Stimulated activated CD4-positive, alpha-beta T cell treated with anti-CD3 and anti-CD28 coated beads, Interleukin-15, amount 100 ng/mL, for 24 hours (primary cell): Measurements from ENCODE around the gene ZDHHC11.
"Not testable (repeated sequence)": the region's sequence is repeated elsewhere in the genome, so short reads cannot be mapped to it uniquely, and the experiment has no call there.

Experiments
- DNase-seq: peaks from one replicate; pipeline ENCODE4 v3.0.0-alpha.2; 2020

The ZDHHC11 gene

GRCh38 chr5:843371-843770 lies 7.4 kb downstream of the ZDHHC11 start:
- DNase-seq: not testable (repeated sequence)

DNA sequence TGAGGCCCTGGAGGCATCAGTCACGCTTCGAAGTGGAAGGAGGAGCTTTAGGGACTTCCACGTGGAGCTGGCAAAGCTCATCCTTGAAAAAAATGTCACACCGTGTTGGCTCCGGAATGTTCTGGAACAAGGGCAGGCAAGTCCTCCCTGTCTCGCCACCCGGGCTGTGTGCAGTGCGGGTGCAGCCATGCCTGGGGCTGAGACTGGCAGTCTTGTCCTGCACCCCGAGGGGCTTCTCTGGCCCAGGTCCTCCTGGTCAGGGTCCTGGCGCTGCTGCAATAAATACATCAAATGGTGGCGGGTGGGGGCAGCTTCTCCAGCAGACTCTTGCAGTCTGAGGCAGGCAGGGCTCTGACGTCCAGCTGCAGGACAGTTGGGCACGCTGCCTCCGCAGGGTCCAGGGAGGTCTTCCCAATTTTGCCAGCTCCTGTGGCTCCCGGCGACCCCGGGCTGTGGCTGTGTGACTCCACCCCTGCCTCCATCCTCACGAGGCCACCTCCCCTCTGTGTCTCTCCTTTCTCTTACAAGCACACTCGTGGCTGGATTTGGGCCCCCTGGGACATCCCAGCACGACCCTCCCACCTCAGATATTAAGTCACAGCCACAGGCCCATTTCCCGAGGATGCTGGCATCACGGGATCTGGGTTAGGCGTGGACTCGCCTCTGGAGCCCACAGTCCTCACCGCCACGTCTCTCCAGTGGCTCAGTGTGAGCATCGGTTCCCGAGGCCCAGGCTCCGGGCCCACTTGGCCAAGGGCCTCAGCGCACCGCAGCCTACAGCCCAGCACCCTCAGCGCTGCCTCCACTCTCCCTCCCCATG lies 8.2 kb downstream of the ZDHHC11 start:
- not testable (repeated sequence) for DNase-seq

GRCh38 chr5:841531-842401 lies 9.0 kb downstream of the ZDHHC11 start:
- not testable (repeated sequence) for DNase-seq

DNA sequence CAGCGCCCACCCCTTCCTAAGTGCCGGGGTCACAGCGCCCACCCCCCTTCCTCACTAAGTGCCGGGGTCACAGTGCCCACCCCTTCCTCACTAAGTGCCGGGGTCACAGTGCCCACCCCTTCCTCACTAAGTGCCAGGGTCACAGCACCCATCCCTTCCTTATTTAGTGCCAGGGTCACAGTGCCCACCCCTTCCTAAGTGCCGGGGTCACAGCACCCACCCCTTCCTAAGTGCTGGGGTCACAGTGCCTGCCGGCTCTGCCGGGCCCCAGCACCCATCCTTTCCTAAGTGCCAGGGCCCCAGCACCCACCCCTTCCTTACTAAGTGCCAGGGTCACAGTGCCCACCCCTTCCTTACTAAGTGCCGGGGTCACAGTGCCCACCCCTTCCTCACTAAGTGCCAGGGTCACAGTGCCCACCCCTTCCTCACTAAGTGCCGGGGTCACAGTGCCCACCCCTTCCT lies 9.8 kb downstream of the ZDHHC11 start:
- not testable (repeated sequence) for DNase-seq

GRCh38 chr5:840118-840973 lies 10.4 kb downstream of the ZDHHC11 start:
- DNase-seq: not testable (repeated sequence)

DNA sequence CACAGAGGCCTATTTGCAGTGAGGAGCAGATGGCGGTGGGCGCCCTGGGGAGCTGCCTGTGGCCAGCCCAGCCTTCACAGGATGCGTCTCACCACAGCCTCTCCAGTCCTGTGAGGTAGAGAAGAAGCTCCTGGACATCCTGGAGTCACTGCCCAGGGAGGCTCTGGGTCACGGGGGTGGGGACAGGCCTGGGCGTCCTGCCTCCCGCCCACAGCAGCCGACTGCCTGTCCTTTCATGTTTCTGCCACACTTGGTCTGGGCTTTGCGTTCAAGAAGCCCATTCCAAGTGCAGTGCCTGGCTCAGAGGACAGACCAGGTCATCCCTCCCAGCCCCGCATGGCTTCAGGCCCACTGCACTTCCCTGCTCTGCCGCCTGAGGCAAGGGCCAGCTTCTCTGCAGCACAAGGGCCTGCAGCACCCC lies 12.3 kb downstream of the ZDHHC11 start:
- not testable (repeated sequence) for DNase-seq

DNA sequence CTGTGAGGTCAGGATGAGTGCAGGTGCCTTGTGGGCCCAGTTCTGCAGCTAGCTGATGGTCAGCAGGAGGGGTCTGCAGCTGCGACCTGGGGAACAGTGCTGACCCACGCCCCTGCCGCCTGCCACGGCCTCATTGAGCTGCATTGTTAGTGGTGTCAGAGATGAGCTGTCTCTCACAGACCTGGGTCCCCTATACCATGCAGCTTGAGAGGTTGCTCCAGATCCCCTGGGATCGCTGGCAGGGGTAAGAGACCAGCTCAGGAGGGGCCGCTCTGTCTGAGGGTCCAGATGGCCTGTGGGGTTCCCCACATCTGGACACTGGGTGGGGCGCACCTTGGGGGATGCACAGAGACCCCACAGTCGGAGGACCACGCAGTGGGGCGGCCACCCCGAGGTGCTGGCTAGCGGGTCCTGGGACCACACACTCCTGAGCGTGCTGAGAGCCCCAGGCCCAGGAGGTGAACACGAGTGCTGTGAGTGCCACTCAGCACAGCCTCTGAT lies 13.1 kb downstream of the ZDHHC11 start:
- DNase-seq: not testable (repeated sequence)

GRCh38 chr5:835933-836612 lies 14.7 kb downstream of the ZDHHC11 start:
- DNase-seq: not testable (repeated sequence)

DNA sequence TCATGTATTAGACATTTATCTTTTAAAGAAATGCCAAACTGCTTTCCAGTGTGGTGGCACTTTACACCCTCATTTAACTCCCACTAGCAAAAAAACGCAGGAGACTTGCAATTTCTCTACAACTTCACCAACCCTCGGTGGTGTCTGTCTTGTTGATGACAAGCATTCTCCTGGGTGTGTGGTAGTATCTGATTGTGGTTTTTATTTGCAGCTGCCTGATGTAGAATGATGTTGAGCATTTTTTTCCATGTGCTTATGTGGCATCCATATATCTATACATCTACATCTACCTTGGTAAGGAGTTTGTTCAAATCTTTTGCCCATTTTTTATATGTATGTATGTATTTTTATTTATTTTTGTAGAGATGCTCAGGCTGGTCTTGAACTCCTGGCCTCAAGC lies 16.8 kb downstream of the ZDHHC11 start:
- DNase-seq: not testable (repeated sequence)

- DNase-seq: not testable (repeated sequence)
These were observed 22.6 kb downstream of the ZDHHC11 start for GRCh38 chr5:828194-828593.

DNA sequence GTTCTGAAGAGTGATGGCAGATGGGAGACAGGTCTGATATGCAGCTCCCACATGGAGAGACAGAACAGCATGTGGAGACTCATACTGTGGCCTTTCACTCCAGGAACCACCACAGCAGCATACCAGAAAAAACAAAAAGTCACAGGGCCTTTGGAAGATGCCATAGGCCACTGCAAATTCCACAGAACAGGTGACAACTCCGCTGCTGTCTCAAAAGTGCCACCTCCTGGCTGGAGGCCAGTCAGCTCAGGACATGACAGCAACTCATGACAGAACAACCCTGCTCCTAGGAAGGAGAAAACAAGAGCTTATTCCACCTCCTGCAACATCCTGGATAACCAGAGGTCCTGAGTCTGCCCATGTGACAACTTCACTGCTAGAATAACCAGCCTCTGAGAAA lies 25.2 kb downstream of the ZDHHC11 start:
- DNase-seq: not testable (repeated sequence)

- DNase-seq: no peak
These were observed 29.3 kb downstream of the ZDHHC11 start for GRCh38 chr5:821504-821903.

GRCh38 chr5:820245-820644 lies 30.5 kb downstream of the ZDHHC11 start:
- no peak for DNase-seq

DNA sequence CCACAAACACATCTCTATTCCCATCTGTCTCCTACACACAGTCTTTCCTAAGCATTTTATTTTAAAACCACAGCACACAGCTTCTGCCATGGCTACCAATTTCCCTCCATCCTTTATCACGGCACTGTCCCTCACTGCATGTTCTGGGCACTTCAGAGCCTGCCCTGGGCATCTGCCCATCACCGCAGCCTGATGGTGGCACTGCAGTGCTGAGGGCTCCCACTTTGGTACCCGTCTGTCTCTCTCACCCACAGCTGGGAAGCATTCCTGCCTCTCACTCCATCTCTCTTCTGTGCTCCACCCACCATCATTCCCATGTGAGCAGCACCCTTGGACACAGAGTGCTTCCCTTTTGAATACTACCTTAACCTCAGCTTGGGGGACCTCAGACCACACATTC lies 31.7 kb downstream of the ZDHHC11 start:
- no peak for DNase-seq

- DNase-seq: no peak
These were observed 34.6 kb downstream of the ZDHHC11 start for GRCh38 chr5:816176-816575.

- DNase-seq: no peak
These were observed 35.3 kb downstream of the ZDHHC11 start for GRCh38 chr5:815449-815848.

DNA sequence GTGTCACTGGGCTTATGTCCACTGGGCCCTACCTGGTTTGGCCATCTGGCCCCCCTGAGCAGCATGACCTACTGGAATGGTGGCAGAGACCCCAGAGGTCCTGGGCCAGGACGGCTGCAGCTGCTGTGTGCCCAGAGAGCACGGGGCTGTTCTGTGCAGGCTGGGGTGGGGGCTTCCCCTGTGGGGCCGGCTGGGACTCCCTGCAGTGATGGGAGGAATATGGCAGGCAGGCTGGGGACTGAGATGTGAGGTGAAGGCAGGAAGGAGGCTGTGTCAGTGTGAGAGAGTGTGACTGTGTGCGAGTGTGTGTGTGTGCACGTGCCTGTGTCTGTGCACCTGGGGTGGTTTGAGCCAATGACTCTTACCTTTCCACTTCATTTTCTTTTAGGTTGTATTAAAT lies 37.2 kb downstream of the ZDHHC11 start:
- not testable (repeated sequence) for DNase-seq

DNA sequence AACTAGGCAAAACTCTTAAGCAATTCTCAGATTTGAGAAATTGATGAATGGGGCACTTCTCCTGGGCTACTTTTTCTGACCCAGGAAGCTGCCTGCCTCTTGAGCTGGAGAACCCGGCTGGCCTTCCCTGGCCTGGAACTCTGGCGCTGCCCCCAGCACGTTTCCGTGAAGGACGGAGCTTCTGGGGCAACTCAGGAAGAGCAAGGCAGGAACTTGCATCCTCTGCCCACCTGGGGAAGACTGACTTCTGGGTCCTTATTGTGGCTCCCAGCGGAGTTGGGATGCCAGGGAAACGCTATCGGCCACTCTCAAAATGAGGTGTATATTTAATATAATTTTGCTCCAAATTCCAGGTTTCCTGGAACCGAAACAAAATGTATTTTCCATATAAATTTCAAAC lies 39.4 kb downstream of the ZDHHC11 start:
- not testable (repeated sequence) for DNase-seq

DNA sequence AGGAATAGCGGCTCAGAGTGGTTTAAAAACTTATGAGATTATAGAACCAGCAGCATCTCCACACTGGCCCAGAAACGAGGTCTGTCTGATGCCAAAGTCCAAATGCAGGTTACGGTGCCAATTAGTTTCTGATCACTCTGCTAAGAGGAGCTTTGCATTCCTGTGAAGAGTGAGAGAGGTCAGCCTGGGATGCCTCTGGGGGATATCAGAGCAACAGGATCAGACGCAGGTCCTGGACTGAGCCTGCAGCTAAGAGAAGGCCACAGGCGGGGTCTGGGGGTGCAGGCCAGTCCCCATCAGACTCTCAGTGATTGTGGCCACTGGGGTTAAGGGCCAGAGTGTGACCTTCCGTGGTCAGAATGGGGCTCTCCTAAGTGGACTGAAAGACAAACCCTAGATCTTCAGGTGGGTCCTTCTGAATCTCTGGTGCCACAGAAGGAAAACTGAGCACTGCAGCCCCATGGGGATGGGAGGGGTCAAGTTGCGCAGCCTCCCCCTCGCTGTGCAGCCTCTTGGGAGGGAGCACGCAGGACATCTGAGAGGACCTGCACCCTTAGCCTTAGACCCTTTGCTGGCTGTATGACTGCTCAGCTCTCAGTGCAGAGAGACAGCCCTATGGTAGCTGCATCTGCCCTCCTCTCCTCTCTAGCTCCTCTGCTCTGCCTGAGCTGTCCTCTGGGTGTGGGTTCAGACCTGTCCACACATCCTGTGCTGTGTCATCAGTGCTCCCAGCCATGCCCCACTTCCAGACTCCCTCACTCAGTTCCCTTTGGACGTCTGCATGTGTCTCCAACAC lies 42.9 kb downstream of the ZDHHC11 start:
- not testable (repeated sequence) for DNase-seq

DNA sequence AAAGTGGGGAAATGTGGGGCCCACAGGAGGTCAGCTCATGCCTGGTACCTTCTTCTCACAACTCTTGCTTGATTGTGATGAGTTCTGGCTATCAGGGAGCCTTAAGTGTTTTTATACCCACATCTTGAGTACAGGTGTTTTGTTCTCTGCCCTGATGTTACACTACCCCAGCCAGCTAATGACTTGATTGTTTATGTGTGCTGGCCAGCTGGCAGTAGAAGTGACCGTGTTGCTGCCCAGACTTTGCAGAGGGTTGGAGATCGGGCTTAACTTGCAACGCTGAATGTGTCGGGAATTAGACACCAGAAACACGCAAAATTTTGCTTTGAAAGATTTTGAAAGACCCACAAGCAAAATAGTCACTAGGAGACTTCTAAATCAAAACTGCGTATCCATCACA lies 49.3 kb downstream of the ZDHHC11 start:
- no peak for DNase-seq

- DNase-seq: not testable (repeated sequence)
These were observed 49.7 kb downstream of the ZDHHC11 start for GRCh38 chr5:801055-801454.
